ENCODE measurements around the gene METTL24.
"Not testable (repeated sequence)": the region's sequence is repeated elsewhere in the genome, so short reads cannot be mapped to it uniquely, and the experiment has no call there.

METTL24 gene

GRCh38 chr6:110364364-110365105, 6.4 kb upstream of the METTL24 start:
- intact Hi-C loops (cut with DNase I): no loop called here
- DNase-seq: no peak

DNA sequence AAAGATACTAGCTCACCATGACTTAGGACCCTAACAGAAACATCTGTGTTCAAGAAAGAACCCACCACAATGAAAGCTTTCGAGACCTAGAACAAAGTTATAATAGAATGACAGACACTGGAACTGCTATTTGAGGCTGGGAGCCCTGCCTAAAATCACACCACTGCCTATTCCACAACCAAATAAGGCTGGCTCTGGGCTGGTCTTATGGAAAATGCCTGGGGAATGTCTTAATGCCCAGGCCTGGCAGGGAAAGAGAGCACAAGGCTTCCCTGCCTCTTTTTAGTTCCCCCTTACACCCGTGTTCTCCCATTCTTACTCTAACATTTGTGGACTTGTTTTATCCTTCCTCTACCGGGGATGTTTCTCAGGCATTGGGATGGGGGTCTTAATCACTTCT, 5.6 kb upstream of the METTL24 start:
- no peak for DNase-seq
- intact Hi-C loops (cut with DNase I): no loop called here

- DNase-seq: no peak
- intact Hi-C loops (cut with DNase I): no loop called here
Observed at GRCh38 chr6:110360676-110361075, 2.5 kb upstream of the METTL24 start.

DNA sequence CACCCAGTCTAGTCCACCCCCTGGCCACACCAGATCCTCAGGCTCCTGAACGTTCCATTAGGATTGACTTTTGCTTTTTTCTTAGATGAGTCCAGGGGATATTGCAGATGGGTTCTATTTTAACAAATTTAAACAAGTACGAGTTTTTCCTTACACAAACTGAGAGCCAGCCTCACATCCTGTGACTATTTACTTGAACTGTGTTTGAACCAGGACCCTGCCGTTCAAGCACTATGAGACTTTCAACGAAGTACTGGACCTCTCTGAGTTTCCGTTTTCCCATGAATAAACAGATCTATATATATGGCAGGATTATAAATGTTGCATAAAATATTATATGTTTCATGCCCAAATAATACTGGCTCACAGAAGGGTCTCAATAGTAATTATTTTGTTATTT, 1.4 kb upstream of the METTL24 start:
- no peak for DNase-seq
- intact Hi-C loops (cut with DNase I): loop anchor here (10.0 kb wide), 1 partner anchor 75 kb away; no protein-coding TSS in a partner anchor

GRCh38 chr6:110358553-110359160, 508 bp upstream of the METTL24 start:
- intact Hi-C loops (cut with DNase I): loop anchor here (10.0 kb wide), 1 partner anchor 74 kb away; no protein-coding TSS in a partner anchor
- DNase-seq: no peak

DNA sequence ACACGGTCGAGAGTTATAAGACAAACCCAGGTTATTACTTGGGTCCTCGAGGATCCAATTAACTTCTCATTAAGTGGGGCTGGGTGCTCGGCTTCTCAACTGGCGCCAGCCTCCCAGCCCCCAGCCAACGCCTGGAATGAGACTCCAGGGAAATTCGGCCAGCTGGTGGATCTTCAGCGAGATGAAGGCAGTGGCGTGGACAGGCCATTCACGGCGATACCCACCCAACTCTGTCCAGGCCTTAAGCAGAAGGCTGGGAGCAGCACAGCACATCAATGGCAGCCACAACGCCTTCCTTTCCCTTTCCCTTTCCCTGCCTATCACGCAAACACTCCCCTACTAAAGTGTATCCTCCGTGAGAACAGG, 868 bp downstream of the METTL24 start:
- intact Hi-C loops (cut with DNase I): loop anchor here (10.0 kb wide), 1 partner anchor 72 kb away; no protein-coding TSS in a partner anchor
- peak in 1 of 10 donors; percentile 69 for DNase-seq

- intact Hi-C loops (cut with DNase I): loop anchor here (10.0 kb wide), 1 partner anchor 72 kb away; no protein-coding TSS in a partner anchor
- peak in 3 of 10 donors; percentile 17 to 83 (median 77) for DNase-seq
Observed at GRCh38 chr6:110356778-110357177, 1.4 kb downstream of the METTL24 start.

DNA sequence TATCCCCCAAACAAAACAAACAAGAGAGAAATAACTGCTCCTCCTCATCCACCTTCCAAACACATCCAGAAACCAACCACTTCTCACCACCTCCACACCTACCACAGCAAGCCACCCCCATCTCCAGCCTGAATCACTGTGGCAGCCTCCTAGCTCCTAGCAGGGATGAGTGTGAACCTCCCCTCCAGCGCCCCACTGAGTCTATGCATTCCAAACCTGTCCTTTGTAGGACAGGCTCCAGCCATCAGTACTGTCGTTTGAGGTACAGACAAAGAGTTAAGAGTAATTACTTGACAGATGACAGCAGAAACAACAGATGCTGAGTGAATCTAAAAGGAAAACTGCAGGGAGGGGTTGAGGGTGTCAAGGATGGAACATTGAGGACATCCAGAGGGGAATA, 2.4 kb downstream of the METTL24 start:
- intact Hi-C loops (cut with DNase I): loop anchor here (10.0 kb wide), 1 partner anchor 71 kb away; no protein-coding TSS in a partner anchor
- DNase-seq: peak in 8 of 10 donors; percentile 46 to 94 (median 69)

DNA sequence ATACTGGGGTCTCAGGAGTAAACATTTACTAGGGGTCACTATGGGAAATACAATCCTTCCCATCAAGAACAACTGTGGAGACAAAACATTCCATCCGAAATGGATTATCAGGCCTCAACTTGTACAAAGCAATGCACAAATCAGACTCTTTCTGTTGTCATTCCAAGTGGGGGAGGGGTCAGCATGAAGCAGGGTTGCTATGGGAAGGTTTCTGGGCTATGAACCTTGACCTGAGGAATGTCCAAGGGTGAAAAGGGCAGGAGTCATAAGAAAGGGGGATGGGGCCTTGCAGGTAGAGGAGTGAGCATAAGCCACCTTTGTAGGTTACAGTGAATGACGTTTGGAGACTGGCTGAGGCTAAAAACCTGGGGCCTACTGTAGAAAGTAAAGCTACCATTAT, 3.1 kb downstream of the METTL24 start:
- intact Hi-C loops (cut with DNase I): loop anchor here (10.0 kb wide), 1 partner anchor 70 kb away; no protein-coding TSS in a partner anchor
- no peak for DNase-seq

- intact Hi-C loops (cut with DNase I): loop anchor here (10.0 kb wide), 1 partner anchor 69 kb away; no protein-coding TSS in a partner anchor
- DNase-seq: no peak
Observed at GRCh38 chr6:110354153-110354552, 4.0 kb downstream of the METTL24 start.

DNA sequence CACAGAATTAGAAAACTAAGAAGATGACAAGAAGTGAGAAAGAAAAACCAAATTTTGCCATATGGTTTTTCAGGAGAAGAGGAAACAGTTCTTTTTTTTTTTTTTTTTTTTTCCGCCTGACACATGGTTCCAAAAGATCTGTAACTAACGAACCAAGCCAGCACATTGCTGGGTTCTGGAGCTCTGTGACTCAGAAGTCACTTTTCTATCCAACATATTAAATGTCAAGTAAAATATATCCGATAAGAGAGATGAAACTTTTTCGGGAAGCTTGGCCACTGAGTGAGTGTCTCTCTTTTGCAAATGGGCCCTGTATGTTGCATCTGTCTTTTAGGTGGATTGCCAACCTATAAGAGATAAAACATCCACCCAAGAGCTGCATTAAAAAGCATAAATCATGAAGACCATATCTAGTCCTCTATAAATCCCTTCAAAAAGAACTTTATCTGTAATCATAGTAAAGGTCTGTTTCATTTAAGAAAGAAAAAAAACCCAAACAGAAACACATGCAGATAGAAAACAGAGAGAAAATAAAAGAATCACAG, 4.6 kb downstream of the METTL24 start:
- intact Hi-C loops (cut with DNase I): loop anchor here (10.0 kb wide), 1 partner anchor 69 kb away; no protein-coding TSS in a partner anchor

GRCh38 chr6:110352563-110353262, 5.4 kb downstream of the METTL24 start:
- intact Hi-C loops (cut with DNase I): loop anchor here (10.0 kb wide), 1 partner anchor 68 kb away; no protein-coding TSS in a partner anchor
- no peak for DNase-seq

More for the DNA sequence above, 4.6 kb downstream of the METTL24 start:
- DNase-seq: no peak

GRCh38 chr6:110351986-110352385, 6.2 kb downstream of the METTL24 start:
- intact Hi-C loops (cut with DNase I): loop anchor here (10.0 kb wide), 1 partner anchor 67 kb away; no protein-coding TSS in a partner anchor
- no peak for DNase-seq

GRCh38 chr6:110351546-110351945, 6.6 kb downstream of the METTL24 start:
- DNase-seq: no peak
- intact Hi-C loops (cut with DNase I): loop anchor here (10.0 kb wide), 1 partner anchor 67 kb away; no protein-coding TSS in a partner anchor

DNA sequence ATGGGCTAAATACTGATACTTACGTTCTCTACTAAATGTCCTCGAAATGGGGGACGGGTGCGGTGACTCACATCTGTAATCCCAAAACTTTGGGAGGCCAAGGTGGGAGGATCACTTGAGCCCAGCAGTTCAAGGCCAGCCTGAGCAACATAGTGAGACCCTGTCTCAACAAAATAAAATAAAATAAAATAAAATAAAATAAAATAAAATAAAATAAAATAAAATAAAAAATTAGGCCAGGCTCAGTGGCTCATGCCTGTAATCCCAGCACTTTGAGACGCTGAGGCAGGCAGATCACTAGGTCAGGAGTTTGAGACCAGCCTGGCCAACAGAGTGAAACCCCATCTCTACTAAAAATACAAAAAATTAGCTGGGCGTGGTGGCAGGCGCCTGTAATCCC, 7.6 kb downstream of the METTL24 start:
- intact Hi-C loops (cut with DNase I): loop anchor here (10.0 kb wide), 1 partner anchor 66 kb away; no protein-coding TSS in a partner anchor
- not testable (repeated sequence) for DNase-seq

- no peak for DNase-seq
- intact Hi-C loops (cut with DNase I): no loop called here
Observed at GRCh38 chr6:110348961-110349690, 9.0 kb downstream of the METTL24 start.

GRCh38 chr6:110345025-110345424, 13.1 kb downstream of the METTL24 start:
- intact Hi-C loops (cut with DNase I): no loop called here
- no peak for DNase-seq

DNA sequence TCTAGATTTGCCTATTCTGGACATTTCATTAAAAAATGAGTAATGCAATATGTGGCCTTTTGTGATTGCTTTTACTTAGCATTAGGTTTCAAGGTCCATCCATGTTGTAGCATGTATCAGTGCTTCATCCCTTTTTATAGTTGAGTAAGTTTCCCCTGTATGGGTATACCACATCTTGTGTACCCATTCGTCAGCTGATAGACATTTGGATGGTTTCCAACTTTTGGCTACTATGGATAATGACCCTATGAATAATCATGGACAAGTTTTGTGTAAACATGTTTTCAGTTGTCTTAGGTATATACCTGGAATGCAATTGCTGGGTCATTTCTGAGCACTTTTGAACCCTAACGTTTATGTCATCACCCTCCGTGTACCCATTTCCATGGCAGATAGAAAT, 15.4 kb downstream of the METTL24 start:
- intact Hi-C loops (cut with DNase I): no loop called here
- DNase-seq: no peak

DNA sequence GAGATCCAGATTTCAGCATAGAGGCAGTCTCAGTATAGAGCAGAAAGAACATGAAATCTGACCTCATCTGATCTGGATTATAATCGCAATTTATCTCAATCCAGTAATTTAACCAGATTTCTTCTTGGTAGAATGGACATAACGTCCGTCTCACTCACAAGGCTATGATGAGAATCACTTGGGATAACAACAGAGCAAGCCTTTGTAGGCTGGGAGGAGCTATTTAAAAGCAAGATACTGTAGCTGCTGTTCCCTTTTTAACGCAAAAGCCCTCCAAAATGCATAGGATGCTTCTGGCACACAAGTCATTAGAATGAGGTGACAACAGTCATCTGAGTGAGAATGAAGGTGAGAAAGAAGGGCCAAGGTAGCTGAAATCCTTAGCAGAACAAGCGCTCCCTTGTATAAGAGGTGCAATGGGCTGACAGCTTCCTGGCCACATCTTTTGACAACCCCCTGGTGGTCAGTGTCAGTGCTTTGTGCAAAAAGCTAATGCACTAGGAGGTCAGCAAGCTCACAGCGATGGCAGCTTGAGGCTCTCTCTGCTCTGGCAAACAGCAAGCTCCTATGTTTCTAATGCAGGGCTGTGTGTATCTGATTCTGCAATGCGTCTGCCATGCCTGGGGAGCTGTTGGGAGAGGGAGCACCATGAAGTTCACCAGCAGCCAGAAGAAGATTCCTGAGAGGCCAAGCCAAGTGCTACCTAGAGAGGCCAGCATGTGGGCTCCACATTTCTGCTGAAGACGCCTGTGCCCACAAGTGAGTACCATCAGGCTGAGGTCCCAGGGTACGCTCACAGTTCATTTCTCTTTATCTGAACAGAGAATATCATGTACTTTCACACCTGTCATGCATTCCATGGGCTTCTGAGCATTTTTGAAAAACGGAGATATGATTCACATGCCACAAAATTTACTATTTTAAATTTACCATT, 16.2 kb downstream of the METTL24 start:
- intact Hi-C loops (cut with DNase I): no loop called here
- DNase-seq: no peak
